ENCODE measurements around the gene CD24.
"Not testable (repeated sequence)": the region's sequence is repeated elsewhere in the genome, so short reads cannot be mapped to it uniquely, and the experiment has no call there.

CD24 gene, protein sequence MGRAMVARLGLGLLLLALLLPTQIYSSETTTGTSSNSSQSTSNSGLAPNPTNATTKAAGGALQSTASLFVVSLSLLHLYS

DNA sequence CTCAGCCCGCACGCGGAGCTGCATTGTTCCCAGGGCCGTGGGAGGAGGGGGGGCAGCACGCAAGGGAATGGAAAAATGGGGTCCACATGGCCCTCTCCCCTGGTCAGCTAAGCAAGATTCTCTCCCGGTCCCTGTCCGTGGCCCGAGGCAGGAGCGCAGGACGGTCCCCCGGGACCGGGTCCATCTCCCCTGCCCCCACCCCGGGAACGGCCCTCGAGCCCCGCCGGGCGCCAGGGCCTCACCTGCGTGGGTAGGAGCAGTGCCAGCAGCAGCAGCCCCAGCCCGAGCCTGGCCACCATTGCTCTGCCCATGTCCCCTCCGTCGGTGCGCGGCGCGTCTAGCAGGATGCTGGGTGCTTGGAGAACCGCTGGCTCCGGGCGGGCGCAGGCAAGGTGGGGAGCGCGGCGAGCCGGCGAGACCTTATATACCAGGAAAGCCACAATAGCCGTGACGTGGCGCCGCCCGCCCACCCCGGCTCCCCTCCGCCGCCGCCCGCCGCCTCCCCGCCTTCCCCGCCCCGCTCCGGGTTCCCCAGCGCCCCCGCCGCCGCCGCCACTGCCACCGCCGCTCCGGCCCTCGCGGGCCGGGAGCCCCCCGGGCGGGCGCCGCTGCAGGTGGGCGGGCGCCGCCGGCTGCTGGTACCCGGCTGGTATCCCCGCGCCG lies at the start of gene CD24:
TSS of gene CD24 (minus strand) at position 394 of the 663 bp plus-strand sequence. CDS start at position 311, 83 bp downstream.
- DNase-seq: no peak

DNA sequence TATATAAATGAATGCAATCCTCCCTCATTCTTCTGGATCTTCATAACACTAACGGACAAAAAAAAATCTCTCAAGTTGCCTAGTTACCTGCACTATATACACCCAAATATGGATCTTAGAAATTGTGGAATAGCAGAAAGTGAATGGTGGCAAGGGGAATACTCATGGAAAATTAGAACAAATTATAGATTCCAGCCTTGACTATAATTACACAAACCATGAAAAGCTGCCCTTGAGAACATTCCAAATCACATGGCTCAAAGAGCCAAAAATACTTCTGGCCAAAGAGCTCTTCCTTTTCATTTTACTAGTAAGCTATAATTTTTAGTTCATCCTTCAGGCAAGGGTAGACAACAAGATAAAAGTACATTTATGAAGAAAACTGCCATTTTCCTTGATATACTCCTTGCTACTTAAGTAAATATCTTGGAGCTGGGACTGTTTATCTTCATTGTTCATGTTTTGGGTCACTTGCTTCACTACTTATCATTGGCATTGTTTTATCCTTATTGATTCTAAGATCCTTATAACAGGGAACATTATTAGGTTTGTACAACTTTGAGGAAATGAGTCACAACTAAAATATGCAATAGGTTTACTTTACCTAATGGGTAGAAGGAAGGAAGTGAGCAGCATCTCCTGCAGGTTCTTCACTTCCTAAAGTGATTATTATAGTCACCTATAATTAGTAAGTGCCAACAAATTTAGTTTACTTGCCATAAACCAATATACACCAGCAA lies 47.1 kb upstream of the CD24 start:
- no peak for DNase-seq

DNA sequence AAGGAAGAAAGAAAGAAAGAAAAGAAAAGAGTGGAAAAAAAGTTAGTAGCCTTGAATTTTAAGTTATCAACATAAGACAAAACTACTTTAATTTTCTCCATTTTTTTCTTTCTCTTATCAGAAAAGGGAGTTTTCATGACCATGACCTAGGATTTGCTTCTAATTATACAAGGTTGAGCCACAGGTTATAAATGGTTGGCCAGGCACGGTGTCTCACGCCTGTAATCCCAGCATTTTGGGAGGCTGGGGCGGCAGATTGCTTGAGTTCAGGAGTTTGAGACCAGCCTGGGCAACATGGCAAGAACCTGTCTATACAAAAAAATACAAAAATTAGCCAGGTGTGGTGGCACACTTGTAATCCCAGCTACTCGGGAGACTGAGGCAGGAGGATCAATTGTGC lies 45.7 kb upstream of the CD24 start:
- DNase-seq: no peak

DNA sequence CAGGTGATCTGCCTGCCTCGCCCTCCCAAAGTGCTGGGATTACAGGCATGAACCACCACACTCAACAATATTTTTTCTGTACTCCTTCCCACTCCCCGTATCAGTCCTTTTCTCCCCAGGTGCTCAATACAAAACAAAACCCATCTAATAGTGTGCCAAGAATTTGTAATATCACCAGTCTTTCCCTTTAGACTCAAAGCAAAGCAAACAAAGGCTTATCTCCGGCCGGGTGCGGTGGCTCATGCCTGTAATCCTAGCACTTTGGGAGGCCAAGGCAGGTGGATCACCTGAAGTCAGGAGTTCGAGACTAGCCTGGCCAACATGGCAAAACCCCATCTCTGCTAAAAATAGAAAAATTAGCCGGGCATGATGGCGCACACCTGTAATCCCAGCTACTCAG lies 45.1 kb upstream of the CD24 start:
- DNase-seq: not testable (repeated sequence)

DNA sequence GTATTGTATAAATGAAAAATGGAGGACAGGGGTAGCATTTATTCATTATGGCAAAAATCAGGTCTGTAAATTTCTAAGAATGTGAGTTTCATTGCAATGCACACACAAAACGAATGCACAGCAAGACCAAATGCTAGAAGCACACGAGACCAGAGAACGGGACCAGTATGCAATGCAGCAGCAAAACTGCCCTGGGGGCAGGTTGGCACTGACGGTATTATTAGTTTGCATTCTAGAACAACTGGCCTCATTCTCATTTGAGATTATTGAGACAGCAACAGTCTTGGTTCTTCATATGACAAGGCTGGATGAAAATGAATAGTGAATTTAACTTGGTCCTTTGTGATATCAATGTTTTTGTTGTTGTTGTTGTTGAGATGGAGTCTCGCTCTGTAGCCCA lies 44.5 kb upstream of the CD24 start:
- DNase-seq: no peak

DNA sequence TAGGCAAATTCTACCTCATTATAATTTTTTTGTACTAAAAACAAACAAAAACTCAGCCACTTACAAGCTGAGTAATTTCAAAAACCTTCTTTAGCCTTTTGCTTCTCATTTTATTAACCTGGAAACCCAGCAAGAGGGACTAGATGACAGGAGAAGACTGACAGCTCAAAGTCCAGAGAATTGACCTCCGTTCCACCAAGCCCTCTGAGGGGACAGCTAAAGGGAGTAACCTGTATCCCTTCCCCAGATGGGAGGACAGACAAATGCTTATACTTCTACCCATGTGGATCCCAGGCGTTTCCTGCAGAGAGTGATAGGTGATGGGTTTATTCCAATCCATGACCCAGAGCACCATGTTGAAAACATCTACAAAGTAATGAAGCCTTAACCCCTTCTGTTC lies 35.0 kb upstream of the CD24 start:
- DNase-seq: no peak

DNA sequence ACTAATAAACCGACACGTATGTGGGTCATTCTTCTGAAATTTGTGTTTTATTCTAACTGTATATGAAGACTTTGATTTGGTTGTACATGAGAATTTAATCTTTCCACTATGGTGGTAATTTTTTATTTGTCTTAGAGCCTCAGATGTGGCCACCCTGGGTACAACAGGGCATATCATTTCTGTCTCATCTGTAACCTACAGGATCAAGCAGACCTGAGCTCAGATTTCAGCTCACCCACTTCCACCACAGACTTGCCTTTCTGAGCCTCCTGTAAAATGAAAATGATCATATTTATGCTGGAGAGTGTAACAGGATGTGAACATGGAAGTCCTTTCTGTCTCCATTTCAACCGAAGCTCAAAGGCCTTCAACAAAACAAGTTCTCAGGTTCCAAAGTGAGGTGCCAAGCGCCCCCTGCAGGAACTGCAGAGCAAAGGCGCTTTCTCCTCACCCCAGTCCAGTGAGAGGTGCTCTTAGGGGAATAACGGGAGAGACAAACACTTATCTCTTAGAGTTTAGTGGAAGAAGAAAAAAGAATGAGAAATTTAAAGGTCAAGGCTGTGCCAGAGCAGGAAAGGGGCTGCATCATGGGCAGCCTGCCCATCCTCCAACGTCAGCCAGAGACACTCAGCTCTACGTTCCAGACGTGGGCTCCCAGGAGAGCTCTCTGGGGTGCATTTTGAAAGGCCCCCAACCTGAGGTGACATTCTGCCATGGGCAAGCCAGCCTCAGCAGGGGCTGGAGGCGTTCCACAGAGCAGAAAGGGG lies 23.0 kb upstream of the CD24 start:
- DNase-seq: peak; percentile 21 to 28

DNA sequence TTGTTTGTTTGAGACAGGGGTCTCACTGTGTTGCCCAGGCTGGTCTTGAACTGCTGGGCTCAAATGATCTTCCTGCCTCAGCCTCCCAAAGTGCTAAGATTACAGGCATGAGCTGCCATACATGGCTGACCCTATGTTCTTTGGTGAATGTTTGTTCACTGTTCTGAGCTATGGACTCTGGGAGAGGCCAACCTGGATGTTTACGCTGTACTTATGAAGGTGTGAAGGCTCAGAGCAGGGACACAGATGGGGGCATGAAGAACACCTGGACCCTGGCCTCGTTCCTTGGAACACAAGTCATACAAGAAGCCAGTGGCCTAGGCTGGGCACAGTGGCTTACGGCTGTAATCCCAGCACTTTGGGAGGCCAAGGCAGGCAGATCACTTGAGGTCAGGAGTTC lies 21.1 kb upstream of the CD24 start:
- DNase-seq: no peak

DNA sequence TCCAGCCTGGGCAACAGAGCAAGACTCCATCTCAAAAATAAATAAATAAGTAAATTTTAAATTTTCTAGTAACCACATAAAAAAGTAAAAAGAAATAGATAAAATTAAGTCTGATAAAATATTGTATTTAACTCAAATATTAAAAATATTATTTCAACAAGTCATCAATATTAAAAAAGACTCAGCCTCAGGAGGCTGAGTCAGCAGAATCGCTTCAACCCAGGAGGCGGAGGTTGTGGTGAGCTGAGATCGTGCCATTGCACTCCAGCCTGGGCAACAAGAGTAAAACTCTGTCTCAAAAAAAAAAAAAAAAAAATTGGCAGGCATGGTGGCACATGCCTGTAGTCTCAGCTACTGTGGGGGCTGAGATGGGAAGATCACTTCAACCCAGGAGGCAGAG lies 15.2 kb upstream of the CD24 start:
- DNase-seq: not testable (repeated sequence)

DNA sequence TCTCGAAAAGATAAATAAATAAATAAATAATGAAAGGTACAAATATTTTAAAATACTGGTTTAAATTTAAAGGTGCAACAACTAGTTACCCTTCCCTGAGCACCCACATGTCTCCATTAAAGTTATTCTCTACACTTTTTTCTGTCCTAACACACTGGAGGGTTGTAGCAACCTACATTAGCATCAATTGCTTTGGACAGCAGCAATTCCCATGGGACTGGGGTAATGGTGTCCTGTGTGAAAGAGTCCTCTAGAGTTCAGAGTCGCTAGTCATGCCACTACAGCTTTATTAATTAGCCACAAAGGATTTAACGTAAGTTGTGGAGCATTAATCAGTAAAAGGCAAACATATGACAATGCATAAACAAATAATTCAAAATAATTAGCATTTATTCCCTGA lies 14.1 kb upstream of the CD24 start:
- no peak for DNase-seq

DNA sequence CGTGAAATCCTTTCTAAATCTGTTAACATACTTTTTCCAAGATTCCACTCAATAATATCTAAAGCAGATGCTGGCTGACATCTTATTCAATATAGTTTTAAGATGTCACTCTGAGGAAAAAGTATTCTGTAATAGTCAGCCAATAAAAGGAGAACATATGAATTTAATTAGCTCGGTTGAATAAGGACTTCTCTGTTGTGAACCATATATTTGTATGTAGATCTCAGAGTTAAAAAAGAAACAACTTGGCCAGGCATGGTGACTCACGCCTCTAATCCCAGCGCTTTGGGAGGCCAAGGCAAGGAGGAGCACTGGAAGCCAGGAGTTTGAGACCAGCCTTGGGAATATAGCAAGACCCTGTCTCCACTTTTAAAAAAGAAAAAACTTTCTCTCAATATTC lies 7.4 kb upstream of the CD24 start:
- no peak for DNase-seq

DNA sequence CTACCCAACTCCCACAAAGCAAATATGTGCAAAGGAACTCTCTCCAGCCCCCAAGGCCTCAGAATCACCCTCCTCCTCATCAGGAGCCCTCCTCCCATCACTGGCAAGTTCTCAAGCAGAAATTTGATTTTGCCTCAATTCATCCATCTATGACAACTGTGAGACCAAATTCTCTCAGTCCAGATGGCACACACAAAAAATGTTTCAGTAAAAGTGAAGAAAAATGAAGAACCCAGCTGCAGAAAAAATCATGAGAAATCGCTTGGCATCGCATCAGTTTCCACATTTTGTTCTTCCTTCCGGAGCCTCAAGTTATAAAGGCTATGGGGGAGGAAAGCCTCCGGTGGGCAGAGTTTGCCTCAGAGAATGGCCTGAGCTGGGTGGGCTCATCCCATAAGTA lies 6.4 kb upstream of the CD24 start:
- DNase-seq: no peak

DNA sequence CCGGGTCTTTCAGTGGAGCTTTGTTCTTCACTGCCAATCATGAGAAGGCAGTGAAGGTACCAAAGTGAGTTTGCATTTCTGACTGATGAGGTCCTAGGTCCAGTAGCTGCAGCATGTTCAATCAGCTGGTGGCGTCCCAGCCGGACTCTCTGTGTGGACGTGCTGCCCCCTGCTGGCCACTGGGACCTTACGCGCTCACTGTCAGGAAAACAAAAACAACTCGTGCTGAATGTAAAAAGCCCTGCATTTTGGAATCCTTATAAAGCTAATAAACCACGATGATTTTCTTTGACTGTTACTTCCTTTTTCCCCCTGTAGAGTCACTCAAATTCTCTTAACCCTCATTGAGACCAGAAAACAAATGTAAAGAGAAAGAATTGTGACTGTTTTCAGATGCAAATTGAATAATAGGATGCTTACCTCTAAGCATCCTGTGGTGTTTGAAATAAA lies 4.9 kb upstream of the CD24 start:
- DNase-seq: peak; percentile 68 to 69

DNA sequence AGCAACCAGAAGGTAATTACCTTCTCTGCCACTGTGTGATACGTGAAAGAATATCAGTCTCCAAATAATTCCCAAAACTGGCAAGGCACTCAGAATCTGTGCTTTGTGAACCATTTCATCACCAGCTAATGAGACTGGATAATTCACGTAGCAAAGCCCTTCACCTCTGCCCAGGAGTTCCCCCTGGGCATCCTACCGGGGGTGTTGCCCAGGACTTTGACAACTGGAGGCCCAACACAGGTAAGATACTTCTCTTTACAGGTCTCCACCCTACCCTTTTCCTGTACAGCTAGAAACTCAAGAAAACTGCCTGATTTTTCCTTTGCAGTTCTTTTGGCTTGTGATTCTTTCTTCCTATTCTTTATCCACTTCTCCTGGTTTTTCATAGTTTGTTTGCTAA lies 2.7 kb upstream of the CD24 start:
- DNase-seq: no peak

DNA sequence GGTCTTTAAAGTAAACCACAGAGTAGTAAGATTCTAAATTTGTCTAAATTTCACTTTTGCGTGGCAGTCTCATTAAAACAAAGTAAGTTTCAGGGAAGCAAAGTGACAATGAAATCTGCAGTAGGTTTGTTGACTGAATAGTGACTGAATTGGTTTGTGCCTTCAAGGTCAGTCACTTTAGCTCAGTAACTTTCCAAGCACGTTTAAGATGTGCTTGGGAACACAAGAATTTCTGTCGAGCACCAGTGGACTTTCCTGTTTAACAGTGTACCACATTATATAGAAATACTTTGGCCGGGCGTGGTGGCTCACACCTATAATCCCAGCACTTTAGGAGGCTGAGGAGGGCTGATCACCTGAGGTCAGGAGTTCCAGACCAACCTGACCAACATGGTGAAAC lies 1.7 kb upstream of the CD24 start:
- DNase-seq: no peak

DNA sequence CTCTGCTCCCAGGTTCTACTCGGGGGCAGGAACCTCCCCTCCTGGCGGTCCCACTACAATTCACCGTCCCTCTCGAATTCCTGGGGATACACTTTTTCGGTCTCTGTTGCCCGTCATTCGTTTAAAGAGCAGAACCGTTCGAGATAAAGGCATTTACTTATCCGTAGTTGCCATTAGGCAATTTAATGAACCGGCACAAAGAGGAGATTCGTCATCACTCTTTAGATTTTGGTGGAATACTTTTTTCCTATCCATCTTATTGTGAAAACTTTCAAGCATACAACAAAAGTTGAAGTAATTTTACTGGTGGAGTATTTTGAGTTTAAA lies 1.2 kb upstream of the CD24 start:
- no peak for DNase-seq

DNA sequence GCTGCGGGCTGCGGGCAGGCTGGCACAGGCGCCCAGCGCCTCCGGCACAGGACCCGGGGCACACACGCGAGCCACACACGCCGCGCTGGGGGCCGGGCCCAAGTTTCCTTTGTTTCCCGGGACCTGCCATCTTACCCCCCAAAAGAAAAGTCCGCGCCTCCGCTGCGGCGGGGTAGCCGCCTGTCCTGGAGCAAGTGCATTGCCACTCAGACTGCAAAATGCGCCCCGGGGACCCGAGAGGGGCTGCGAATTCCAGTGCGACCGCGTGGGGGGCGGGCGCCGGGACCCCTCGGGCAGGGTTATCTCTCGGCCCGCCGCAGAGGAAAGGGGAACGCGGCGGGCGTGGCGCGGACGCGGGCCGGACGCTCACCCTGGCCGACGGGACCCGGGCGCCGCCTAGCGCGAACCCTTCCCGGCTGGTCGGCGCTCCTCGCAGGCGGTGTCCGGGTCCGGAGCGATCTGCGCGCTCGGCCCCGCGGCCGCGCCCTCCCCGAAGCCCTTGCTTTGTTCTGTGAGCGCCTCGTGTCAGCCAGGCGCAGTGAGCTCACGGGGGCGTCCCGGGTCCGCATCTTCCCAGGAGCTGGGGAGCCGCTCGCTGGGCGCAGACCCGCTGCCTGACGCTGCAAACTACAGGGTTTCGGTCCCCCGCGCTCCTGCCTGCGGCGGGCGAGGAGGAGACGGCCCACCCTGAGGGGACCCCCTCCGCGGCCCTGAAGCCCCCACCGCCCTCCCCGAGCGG lies 639 bp upstream of the CD24 start:
- no peak for DNase-seq

DNA sequence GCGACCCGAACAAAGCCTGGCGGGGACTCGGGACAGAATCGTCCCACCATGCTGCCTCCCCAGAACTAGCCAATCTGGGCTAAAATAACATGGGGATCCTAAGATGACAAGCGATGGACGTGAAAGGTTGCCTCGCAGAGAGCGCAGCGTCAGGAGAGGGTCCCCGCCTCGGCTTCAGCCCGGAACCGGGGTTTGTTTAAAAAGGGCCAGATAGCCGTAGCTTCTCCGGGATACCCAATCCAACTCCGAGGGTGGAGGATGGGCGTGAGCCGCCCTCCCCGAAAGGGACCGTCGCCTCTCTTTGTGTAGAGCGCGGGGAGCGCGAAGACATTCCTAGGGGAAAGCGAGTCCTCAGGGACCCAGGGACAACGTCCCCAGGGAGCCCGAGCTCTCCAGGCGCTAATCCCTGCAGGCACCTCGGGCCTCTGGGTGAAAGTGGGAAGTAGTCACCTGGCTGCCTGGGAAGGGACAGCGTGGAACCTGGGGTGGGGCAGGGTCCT lies 643 bp downstream of the CD24 start:
- DNase-seq: no peak

DNA sequence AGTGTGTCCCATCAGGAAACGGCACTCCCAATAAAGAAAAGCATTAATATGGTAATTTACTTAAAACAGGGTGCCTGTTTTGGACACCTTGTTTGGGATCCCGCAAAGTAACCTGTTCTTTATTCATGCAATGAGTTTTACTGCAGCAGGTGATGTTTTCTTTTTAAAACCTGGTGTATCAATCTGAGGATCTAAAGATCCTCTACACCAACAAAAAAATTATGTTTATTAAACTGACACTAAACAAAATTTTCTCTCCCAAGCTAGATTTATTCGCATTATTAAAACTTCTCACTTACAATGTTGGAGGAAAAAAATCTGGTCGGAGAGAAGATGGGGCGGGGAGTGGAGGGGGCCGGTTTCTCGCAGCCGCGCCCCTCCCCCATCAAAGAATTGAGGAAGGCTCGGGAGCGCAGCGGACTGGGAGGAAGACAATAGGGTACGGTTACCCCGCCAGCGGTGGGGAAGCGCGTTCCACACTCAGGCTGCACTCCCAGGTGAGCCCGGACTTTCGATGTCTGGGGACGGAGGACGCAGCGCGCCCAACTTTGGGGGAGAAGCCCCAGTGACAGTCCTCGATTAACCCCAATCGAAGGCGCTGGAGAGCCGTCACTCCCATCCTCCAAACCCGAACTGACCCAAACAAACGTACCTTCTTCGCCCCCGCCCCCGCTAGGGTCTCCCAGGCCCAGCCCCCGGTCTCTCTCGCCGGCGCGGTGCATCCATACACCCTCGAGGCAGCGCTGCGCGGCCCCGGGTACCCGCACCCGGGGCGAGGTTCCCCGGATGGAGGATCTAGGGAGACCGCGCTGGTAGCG lies 1.3 kb downstream of the CD24 start:
- DNase-seq: no peak

DNA sequence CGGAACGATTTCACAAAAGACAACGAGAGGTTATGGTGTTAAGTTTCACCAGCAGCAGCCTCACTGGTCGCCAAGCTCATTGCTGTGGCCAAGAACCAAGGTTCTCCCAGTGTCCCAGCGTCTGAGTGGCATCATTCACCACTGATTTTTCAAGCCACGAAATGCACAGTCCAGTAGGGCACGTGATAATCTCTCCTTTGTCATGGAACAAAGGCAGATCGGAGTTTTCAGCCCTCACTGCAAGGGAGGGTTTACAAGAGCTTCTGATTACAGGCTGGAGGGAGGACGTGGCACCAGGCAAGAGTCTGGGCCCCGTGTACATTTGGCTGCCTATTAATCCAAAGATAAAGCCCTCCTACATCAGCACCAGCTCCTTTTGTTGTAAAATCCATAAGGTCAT lies 2.0 kb downstream of the CD24 start:
- no peak for DNase-seq

DNA sequence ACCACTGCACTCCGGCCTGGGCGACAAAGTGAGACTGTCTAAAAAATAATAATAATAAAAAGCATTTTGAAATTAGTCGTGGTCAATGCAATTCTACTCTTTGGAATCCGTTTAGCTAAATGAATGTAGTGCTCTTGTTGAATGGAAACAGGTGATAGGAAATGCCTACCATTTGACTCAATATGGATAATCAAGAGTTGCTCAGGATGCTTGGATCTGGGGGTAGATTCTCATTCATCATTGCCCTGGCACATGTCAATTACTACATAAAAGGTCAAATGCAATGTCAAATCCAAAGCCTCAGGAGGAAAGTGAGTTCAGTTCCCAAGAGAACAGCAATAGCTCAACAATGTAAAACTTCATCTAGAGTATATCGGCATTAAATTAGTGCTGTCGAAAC lies 3.8 kb downstream of the CD24 start:
- not testable (repeated sequence) for DNase-seq

DNA sequence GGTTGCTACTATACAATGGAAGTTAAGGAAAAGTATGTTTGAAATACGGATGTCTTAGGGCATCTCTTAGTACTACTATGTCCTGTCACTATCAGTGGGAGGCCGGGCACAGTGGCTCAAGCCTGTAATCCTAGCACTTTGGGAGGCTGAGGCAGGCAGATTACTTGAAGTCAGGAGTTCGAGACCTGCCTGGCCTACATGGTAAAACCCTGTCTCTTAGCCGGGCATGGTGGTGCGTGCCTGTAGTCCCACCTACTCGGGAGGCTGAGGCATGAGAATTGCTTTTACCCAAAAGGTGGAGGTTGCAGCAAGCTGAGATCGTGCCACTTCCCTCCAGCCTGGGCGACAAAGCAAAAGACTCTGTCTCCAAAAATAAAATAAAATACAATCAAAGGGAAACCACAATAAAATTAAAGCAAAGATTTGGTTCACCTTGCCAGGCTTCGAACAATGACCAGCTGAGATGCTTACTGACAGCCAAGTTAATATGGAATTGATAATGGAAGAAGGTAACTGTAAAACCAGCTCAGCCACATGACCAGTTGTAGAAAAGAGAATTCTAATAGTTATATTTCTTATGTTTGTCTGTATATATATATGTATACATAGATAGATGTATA lies 6.5 kb downstream of the CD24 start:
- DNase-seq: no peak

Data from activated CD4-positive, alpha-beta T cell treated with anti-CD3 and anti-CD28 coated beads, Interleukin-2, amount 50 U/mL, for 4 hours (primary cell).